ENCODE measurements around the gene SNRNP48.

The SNRNP48 gene

GRCh38 chr6:7591770-7592169 is 1.8 kb downstream of the SNRNP48 start:
- in situ Hi-C loops (cut with MboI; ENCODE audit: low sequenced_read_pairs): no loop called here

GRCh38 chr6:7593229-7593628 is 3.2 kb downstream of the SNRNP48 start:
- in situ Hi-C loops (cut with MboI; ENCODE audit: low sequenced_read_pairs): no loop called here

- in situ Hi-C loops (cut with MboI; ENCODE audit: low sequenced_read_pairs): no loop called here
Observed at GRCh38 chr6:7594579-7595125, 4.7 kb downstream of the SNRNP48 start.

- in situ Hi-C loops (cut with MboI; ENCODE audit: low sequenced_read_pairs): loop anchor here (25.0 kb wide), 2 partner anchors 342 to 917 kb away; no protein-coding TSS in a partner anchor
Observed at GRCh38 chr6:7604003-7604402, 14.0 kb downstream of the SNRNP48 start.

- in situ Hi-C loops (cut with MboI; ENCODE audit: low sequenced_read_pairs): loop anchor here (25.0 kb wide), 2 partner anchors 342 to 917 kb away; no protein-coding TSS in a partner anchor
Observed at GRCh38 chr6:7604506-7604905, 14.5 kb downstream of the SNRNP48 start.

- in situ Hi-C loops (cut with MboI; ENCODE audit: low sequenced_read_pairs): loop anchor here (25.0 kb wide), 2 partner anchors 353 to 928 kb away; no protein-coding TSS in a partner anchor
Observed at GRCh38 chr6:7615611-7616383, 25.8 kb downstream of the SNRNP48 start.

GRCh38 chr6:7617801-7618764 is 28.1 kb downstream of the SNRNP48 start:
- in situ Hi-C loops (cut with MboI; ENCODE audit: low sequenced_read_pairs): loop anchor here (25.0 kb wide), 2 partner anchors 356 to 931 kb away; no protein-coding TSS in a partner anchor

- in situ Hi-C loops (cut with MboI; ENCODE audit: low sequenced_read_pairs): loop anchor here (25.0 kb wide), 2 partner anchors 359 to 934 kb away; no protein-coding TSS in a partner anchor
Observed at GRCh38 chr6:7621761-7622160, 31.8 kb downstream of the SNRNP48 start.

GRCh38 chr6:7624796-7625710 is 35.1 kb downstream of the SNRNP48 start:
- in situ Hi-C loops (cut with MboI; ENCODE audit: low sequenced_read_pairs): loop anchor here (25.0 kb wide), 2 partner anchors 363 to 938 kb away; no protein-coding TSS in a partner anchor

GRCh38 chr6:7628479-7628878 is 38.5 kb downstream of the SNRNP48 start:
- in situ Hi-C loops (cut with MboI; ENCODE audit: low sequenced_read_pairs): no loop called here

- in situ Hi-C loops (cut with MboI; ENCODE audit: low sequenced_read_pairs): no loop called here
Observed at GRCh38 chr6:7628909-7629308, 38.9 kb downstream of the SNRNP48 start.

- in situ Hi-C loops (cut with MboI; ENCODE audit: low sequenced_read_pairs): no loop called here
Observed at GRCh38 chr6:7629321-7629720, 39.3 kb downstream of the SNRNP48 start.

GRCh38 chr6:7630792-7631191 is 40.8 kb downstream of the SNRNP48 start:
- in situ Hi-C loops (cut with MboI; ENCODE audit: low sequenced_read_pairs): no loop called here

- in situ Hi-C loops (cut with MboI; ENCODE audit: low sequenced_read_pairs): no loop called here
Observed at GRCh38 chr6:7631466-7631865, 41.5 kb downstream of the SNRNP48 start.

GRCh38 chr6:7632501-7633290 is 42.7 kb downstream of the SNRNP48 start:
- in situ Hi-C loops (cut with MboI; ENCODE audit: low sequenced_read_pairs): no loop called here

GRCh38 chr6:7633361-7633760 is 43.4 kb downstream of the SNRNP48 start:
- in situ Hi-C loops (cut with MboI; ENCODE audit: low sequenced_read_pairs): no loop called here

GRCh38 chr6:7636151-7636550 is 46.2 kb downstream of the SNRNP48 start:
- in situ Hi-C loops (cut with MboI; ENCODE audit: low sequenced_read_pairs): no loop called here

- in situ Hi-C loops (cut with MboI; ENCODE audit: low sequenced_read_pairs): no loop called here
Observed at GRCh38 chr6:7637533-7637932, 47.5 kb downstream of the SNRNP48 start.

GRCh38 chr6:7639427-7639826 is 49.4 kb downstream of the SNRNP48 start:
- in situ Hi-C loops (cut with MboI; ENCODE audit: low sequenced_read_pairs): no loop called here
